Prostate gland (tissue), 2 donors: ENCODE measurements around the gene ZFP42.

Experiments
- POLR2A ChIP-seq: fragments of 450-650 bp; IDR thresholded peaks from one replicate; pipeline ENCODE4 v1.6.1; 2016; ENCODE audit warnings: antibody characterized with exemption, mild to moderate bottlenecking
- TF ChIP-seq, protein P1 (sequence below), 4 experiments: fragments of 200-600 bp in 2 of 4; fragments of 450-650 bp in 2 of 4; sonication (generic) in 2 of 4; IDR thresholded peaks; 1 replicate in 3 of 4; 2 replicates in 1 of 4; pipeline ENCODE4 v1.5.1; 2016 to 2019; ENCODE audit warnings: antibody characterized with exemption in 4 of 4, mild to moderate bottlenecking in 2 of 4, moderate library complexity in 2 of 4

DNA sequence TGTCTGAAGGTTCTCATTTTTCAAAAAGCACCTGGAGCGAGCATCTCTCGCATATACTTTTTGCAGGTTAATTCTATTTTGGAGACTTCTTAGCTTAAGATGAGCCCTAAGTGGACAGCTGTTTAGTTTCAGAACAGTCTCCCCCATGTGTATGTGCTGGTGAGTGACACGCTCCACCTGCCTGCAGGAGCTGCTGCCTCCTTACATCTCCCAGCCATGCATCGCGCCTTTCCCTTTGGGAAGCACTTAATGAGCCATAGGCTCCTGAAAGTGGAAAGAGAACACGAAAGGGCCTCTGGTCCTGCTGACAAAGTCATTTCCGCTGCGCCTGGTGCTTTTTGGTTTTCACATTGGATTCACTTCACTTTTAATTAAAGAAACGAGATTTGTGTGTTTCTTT lies 57.7 kb downstream of the ZFP42 start:
- TF ChIP-seq, protein P1, sequence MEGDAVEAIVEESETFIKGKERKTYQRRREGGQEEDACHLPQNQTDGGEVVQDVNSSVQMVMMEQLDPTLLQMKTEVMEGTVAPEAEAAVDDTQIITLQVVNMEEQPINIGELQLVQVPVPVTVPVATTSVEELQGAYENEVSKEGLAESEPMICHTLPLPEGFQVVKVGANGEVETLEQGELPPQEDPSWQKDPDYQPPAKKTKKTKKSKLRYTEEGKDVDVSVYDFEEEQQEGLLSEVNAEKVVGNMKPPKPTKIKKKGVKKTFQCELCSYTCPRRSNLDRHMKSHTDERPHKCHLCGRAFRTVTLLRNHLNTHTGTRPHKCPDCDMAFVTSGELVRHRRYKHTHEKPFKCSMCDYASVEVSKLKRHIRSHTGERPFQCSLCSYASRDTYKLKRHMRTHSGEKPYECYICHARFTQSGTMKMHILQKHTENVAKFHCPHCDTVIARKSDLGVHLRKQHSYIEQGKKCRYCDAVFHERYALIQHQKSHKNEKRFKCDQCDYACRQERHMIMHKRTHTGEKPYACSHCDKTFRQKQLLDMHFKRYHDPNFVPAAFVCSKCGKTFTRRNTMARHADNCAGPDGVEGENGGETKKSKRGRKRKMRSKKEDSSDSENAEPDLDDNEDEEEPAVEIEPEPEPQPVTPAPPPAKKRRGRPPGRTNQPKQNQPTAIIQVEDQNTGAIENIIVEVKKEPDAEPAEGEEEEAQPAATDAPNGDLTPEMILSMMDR (IDR thresholded peaks at IDR 0.05): no peak
- TF ChIP-seq POLR2A: no peak
